Measurements from ENCODE around the gene CA12.

DNA sequence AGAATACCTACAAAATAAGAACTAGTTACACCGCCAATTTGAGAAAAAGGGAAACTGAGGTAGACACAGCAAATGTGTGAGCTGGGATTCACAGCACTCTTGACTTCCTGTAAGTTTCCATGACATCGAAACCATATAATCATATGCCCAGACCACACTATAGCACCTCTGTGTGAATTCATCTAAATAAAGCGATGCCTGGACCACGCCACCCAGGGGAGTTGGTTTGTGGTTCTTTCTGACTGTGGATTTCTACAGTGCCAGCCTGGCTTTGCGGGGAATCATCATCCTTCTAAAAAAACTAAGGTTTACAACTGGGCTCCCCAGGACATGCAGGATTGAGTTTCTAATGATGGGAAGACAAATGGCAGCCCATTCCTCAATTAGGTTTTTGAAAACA is 23.5 kb upstream of the CA12 start:
- TF ChIP-seq, protein P1, sequence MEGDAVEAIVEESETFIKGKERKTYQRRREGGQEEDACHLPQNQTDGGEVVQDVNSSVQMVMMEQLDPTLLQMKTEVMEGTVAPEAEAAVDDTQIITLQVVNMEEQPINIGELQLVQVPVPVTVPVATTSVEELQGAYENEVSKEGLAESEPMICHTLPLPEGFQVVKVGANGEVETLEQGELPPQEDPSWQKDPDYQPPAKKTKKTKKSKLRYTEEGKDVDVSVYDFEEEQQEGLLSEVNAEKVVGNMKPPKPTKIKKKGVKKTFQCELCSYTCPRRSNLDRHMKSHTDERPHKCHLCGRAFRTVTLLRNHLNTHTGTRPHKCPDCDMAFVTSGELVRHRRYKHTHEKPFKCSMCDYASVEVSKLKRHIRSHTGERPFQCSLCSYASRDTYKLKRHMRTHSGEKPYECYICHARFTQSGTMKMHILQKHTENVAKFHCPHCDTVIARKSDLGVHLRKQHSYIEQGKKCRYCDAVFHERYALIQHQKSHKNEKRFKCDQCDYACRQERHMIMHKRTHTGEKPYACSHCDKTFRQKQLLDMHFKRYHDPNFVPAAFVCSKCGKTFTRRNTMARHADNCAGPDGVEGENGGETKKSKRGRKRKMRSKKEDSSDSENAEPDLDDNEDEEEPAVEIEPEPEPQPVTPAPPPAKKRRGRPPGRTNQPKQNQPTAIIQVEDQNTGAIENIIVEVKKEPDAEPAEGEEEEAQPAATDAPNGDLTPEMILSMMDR (IDR thresholded peaks at IDR 0.05; ENCODE audit: borderline replicate concordance, extremely low read depth, low read length, poor library complexity, severe bottlenecking): no peak
- TF ChIP-seq EZH2 (IDR thresholded peaks at IDR 0.05; ENCODE audit: borderline replicate concordance, low read depth, low read length, severe bottlenecking): no peak

Data from DND-41 (cell line).